CD4-positive, alpha-beta T cell treated with Interleukin-10 for 1 hour (primary cell): ENCODE measurements around the gene FAM181A.

Experiments used
- DNase-seq: peaks from one replicate; pipeline ENCODE4 v3.0.0-alpha.2; 2020

Gene FAM181A

GRCh38 chr14:93965287-93965821, 38.2 kb downstream of the FAM181A start:
- no peak for DNase-seq

DNA sequence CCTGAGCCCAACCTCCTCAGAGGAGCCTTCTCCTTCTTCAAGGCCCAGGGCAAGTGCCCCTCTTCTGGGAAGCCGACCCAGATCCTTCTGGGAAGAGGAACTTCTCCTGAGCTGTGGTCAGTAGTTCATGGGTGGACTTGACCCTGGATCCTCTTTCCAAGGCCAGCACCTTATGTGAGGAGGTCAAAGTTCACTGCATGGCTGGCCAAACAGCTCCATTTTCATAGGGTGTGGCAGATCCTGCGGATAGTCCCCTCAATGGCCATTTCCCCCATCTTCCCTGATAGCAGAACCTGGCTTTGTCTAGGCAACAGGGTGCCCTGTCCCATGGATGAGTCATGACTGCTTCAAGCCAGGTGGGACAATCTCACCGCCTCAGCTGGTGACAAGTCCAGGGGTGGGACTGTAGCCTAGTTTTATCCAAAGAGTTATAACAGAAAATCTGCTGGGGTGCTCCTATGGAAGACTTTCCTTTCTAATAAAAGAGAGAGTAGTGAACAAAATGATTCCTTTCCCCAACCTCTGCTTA, 38.9 kb downstream of the FAM181A start:
- DNase-seq, result no peak

- no peak for DNase-seq
These were observed 40.6 kb downstream of the FAM181A start for GRCh38 chr14:93967637-93968250.

DNA sequence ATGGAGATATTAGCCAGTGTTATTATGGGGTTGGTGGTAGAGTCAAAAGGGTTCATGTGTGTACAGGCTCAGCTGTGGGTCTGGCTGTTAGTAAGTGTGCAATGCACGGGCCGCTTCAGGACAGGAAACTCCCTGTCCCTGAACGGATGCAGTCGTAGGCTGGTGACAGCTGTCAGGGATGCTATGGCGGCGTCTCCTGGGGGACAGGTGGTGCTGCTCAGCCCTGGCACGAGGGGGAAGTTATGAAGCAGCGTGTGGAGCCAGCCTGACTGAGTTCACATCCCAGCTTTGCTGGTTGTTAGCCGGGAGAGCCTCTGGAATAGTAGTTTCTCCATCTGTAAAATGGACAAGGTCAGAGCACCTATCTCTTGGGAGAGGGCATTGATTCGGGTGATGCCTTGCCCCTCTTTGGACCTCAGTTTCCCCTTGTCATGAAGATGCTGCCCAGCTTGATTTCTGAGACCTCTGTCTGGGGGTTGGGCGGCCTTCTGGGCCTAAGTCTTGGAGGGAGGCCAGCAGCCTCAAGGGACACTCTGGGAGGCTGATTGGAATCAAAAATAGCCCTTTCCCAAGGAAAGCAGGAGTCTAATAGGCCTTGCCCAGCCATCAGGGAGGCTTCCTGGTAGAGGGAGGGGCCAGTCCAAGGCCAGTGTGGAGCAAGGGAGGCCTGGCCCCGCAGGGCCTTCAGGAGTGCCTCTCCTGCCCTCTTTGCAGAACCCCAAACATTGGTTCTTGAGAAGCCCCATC, 42.1 kb downstream of the FAM181A start:
- no peak for DNase-seq

- DNase-seq, result peak; percentile 81
These were observed 43.4 kb downstream of the FAM181A start for GRCh38 chr14:93970585-93970964.

GRCh38 chr14:93970965-93971634, 44.0 kb downstream of the FAM181A start:
- DNase-seq, result peak; percentile 50

DNA sequence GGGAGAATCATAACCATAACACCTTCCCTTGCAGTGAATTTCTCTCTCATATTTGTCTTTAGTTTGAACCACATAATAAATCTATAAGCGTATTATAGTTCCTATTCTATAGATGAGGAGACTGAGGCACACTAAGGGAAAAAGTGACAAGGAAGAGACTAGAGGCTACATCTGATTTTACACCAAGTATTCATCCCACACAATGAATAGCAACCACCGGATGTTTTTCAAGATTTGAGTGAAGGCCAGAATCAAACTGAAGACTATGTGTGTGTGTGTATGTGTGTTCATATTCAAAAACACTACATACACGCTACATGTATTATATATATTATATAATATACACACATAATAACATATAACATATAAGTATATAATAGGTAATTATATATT, 44.5 kb downstream of the FAM181A start:
- no peak for DNase-seq

- no peak for DNase-seq
These were observed 45.6 kb downstream of the FAM181A start for GRCh38 chr14:93972618-93973205.

DNA sequence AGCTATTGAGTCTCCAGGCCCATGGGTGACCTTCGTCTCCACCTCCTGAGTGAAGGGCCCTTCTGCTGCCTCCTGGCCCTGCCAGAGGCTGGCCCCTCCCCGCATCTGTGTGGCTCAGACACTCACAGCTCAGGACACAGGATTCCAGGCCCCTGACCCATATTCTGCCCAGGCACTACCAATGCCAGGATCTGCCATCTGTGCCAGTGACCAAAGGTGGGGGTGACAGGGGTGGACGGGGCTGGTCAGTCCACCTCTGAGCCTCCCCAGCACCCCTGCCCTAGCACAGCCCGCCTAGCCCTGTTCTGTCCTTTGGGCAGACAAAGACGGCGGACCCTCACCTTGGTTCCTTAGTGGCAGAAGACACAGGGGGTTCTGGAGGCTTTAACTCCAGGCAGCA, 46.5 kb downstream of the FAM181A start:
- no peak for DNase-seq

GRCh38 chr14:93974299-93974698, 47.2 kb downstream of the FAM181A start:
- DNase-seq, result no peak

DNA sequence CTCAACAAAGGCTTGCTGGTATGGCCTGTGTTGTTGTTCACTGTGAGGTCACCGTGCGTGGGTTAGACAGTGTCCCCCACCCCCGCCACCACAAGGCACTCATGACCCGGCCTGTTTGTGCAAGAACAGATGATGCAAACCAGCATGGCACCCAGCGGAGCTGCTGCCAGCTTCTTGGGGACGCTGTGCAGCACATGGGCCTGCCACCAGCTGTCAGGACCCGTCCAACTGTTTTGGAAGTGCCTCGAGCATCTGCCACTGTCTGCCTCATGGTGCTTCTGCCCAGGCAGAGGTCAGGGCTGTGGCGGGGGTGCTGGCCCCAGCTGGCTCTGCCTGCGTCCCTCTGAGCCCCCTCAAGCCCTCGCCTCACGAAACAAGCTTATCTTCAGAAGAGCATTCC, 47.7 kb downstream of the FAM181A start:
- DNase-seq, result no peak

- DNase-seq, result no peak
These were observed 48.8 kb downstream of the FAM181A start for GRCh38 chr14:93975791-93976476.

- no peak for DNase-seq
These were observed 49.4 kb downstream of the FAM181A start, which contains the start of gene ASB2 for GRCh38 chr14:93976477-93977057. Gene ASB2, minus strand, starts transcription at chr14:93976570. Its CDS starts 12,031 bp downstream, at chr14:93964539.

DNA sequence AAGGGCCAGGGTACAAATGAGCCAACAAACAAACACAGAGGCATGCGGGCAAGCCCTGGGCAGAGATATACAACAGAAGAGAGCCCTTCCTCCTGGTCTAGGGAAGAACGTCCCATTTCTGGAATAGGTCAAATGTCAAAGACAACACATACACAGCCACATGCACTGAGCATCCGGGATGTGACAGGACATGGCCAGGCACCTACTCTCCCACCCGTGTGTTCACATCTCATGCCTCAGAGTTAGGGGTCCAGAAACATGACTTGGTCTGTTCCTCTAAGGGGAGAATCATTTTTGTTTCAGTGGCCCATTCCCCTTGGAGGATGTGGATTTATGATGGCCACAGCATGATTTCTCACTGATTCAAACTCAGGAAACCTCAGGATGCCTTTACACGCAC, 50.0 kb downstream of the FAM181A start:
- DNase-seq, result no peak

DNA sequence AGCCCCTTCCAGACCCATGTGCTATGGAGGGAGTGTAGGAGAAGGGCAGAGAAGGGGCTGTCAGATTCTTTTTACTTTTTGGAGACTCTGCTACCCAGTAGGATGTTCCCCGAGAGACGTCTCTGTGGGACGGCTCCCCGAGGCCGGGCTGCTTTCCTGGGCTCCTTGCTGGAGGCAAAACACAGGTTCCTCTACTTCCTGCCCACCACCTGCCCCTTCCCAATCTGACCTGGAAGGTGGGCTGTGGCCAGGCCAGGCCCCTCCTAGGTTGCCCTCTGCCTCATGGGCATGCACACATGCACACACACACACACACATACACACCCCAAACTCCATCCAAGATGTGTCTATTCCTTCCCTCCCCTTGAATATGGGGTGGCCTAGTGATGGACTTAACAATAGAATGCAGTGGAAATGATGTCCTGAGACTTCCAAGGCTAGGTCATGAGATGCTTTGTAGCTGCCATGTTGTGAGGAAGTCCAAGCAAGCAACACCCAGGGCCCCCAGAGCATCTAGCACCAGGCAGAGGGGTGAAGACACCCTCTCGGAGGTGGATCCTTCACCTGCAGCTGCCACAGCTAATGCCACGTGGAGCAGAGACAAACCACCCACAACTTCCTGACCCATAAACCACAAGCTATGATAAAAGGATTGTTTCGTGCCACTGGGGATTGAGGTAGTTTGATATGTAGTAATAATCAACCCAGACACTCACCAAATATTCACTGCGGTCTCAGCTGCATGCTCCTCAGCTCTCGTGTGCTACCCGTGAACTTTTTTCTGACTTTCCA, 50.8 kb downstream of the FAM181A start:
- DNase-seq, result peak; percentile 81

DNA sequence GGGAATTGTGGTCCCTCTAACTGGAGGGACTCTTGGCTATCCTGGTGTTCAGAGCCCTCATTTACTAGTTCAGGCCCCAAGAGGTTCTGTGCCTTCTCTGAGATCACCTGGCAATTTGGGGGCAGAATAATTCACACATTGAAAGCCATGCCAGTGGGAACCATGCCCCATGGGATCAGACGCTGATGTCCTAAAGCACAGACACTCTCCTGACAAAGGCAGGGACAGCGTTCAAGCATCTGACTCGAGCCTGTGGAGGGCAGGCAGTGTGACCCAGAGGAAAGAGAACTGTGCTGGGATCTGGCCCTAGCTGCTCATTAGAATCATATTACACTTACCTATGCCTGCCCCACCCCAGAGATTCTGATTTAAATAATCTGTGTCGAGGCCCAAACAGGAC, 51.6 kb downstream of the FAM181A start:
- DNase-seq, result no peak
